ENCODE data around the gene CENPP.

The CENPP gene

DNA sequence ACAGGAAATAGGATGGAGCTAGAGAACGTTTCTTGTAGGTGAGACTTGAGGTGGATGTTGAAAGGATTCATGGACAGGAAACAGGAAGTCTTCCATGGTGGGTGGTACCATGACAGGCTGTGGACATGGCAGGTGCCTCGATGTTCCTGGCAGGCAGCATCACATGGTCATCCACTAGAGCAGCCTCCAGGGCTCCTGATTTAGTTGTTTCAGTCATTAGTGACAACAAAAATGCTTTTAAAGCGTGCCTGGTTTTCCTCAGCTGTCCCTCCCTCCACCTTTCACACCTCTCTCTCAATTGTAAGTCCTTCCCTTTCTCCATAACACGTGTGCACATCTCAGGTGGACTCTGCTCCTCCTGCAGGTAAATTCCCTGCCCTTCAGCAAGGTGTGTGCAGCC lies 181.7 kb downstream of the CENPP start:
- Mint-ChIP-seq H3K36me3 (ENCODE audit: insufficient read depth) (no peaks in the 10 kb centered on the region), H3K9me3 (no peaks in the 10 kb centered on the region), H3K27me3 (no peaks in the 10 kb centered on the region), H3K27ac (no peak overlapping the region), H3K4me1 (ENCODE audit: low read depth in 2 of 2) (no peaks in the 10 kb centered on the region), H3K4me3 (no peak overlapping the region)
- ATAC-seq (replicated peaks) (no peak), DNase-seq (no peak)

- Mint-ChIP-seq H3K4me1 (ENCODE audit: low read depth in 2 of 2) (no peaks in the 10 kb centered on the region), H3K27ac (no peak overlapping the region)
Measured at GRCh38 chr9:92508018-92508820, 182.5 kb downstream of the CENPP start.

DNA sequence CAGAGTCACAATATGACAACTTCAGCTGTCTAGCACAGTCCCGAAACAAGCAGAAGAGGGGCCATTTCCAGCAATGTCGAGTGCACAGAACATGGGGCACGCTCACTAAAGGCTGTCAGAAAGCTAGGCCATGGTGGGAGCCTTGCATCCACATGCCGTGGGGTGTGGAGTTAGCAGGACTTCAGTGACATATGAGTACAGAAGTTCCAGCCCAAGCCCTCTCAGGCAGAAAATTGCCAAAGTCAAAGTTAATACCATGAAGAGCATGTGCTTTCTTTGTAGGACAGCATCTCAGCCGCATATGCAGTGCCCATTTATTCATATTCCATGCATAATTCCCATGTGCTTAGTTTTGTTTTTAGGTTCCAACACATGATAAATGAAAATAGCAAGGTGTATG lies 183.3 kb downstream of the CENPP start:
- Mint-ChIP-seq H3K27me3 (no peaks in the 10 kb centered on the region), H3K4me1 (ENCODE audit: low read depth in 2 of 2) (no peaks in the 10 kb centered on the region), H3K36me3 (ENCODE audit: insufficient read depth) (no peaks in the 10 kb centered on the region), H3K4me3 (no peak overlapping the region), H3K9me3 (no peaks in the 10 kb centered on the region), H3K27ac (no peak overlapping the region)
- no peak for ATAC-seq (replicated peaks)
- no peak for DNase-seq

More at GRCh38 chr9:92508018-92508820, 182.5 kb downstream of the CENPP start:
- ATAC-seq (replicated peaks), result no peak
- Mint-ChIP-seq H3K36me3 (ENCODE audit: insufficient read depth) (no peaks in the 10 kb centered on the region), H3K4me3 (no peak overlapping the region), H3K27me3 (no peaks in the 10 kb centered on the region), H3K9me3 (no peaks in the 10 kb centered on the region)
- no peak for DNase-seq

- Mint-ChIP-seq H3K4me1 (ENCODE audit: low read depth in 2 of 2) (no peaks in the 10 kb centered on the region), H3K36me3 (ENCODE audit: insufficient read depth) (no peaks in the 10 kb centered on the region), H3K4me3 (no peak overlapping the region), H3K9me3 (no peaks in the 10 kb centered on the region), H3K27ac (no peak overlapping the region), H3K27me3 (no peaks in the 10 kb centered on the region)
- no peak for DNase-seq
- no peak for ATAC-seq (replicated peaks)
Measured at GRCh38 chr9:92510747-92511146, 185.0 kb downstream of the CENPP start.

DNA sequence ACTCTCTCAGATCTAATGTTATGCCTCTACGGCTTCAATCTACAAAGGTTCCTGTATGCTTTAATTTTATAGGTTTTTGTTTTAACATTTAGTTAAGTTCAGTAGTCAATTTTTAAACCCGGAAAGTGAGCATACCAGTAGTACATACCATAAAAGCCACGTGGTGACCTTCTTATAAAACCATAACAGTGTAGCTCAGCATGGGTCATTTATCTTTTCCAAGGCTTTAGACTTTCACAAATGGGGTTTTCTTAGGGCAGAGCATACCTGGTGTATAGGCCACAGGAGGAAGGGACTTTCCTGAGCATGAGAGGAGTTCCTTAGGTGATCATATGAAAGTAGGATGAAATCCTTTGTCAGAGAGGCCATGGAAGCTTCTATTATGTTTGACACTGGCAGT lies 186.9 kb downstream of the CENPP start:
- Mint-ChIP-seq H3K4me1 (ENCODE audit: low read depth in 2 of 2) (no peaks in the 10 kb centered on the region), H3K27ac (no peak overlapping the region), H3K4me3 (no peak overlapping the region), H3K36me3 (ENCODE audit: insufficient read depth) (no peaks in the 10 kb centered on the region), H3K27me3 (no peaks in the 10 kb centered on the region), H3K9me3 (no peaks in the 10 kb centered on the region)
- ATAC-seq (replicated peaks), result no peak
- DNase-seq, result no peak

- ATAC-seq (replicated peaks), result no peak
- no peaks in the 10 kb centered on the region for H3K36me3 Mint-ChIP-seq (ENCODE audit: insufficient read depth)
- H3K27ac Mint-ChIP-seq, result no peak overlapping the region
- no peaks in the 10 kb centered on the region for H3K27me3 Mint-ChIP-seq
- no peak for DNase-seq
- H3K4me3 Mint-ChIP-seq, result no peak overlapping the region
- H3K9me3 Mint-ChIP-seq, result no peaks in the 10 kb centered on the region
- no peaks in the 10 kb centered on the region for H3K4me1 Mint-ChIP-seq (ENCODE audit: low read depth in 2 of 2)
Measured at GRCh38 chr9:92513349-92513748, 187.6 kb downstream of the CENPP start.

GRCh38 chr9:92514635-92515034 lies 188.9 kb downstream of the CENPP start:
- no peak overlapping the region for H3K4me3 Mint-ChIP-seq
- no peaks in the 10 kb centered on the region for H3K27me3 Mint-ChIP-seq
- H3K4me1 Mint-ChIP-seq (ENCODE audit: low read depth in 2 of 2), result no peaks in the 10 kb centered on the region
- H3K9me3 Mint-ChIP-seq, result no peaks in the 10 kb centered on the region
- H3K36me3 Mint-ChIP-seq (ENCODE audit: insufficient read depth), result no peaks in the 10 kb centered on the region
- ATAC-seq (replicated peaks) (no peak), DNase-seq (no peak)
- no peak overlapping the region for H3K27ac Mint-ChIP-seq

- Mint-ChIP-seq H3K27ac (no peak overlapping the region), H3K4me1 (ENCODE audit: low read depth in 2 of 2) (no peaks in the 10 kb centered on the region), H3K36me3 (ENCODE audit: insufficient read depth) (no peaks in the 10 kb centered on the region), H3K4me3 (no peak overlapping the region), H3K27me3 (no peaks in the 10 kb centered on the region), H3K9me3 (no peaks in the 10 kb centered on the region)
- ATAC-seq (replicated peaks), result no peak
- no peak for DNase-seq
Measured at GRCh38 chr9:92516521-92516920, 190.8 kb downstream of the CENPP start.

DNA sequence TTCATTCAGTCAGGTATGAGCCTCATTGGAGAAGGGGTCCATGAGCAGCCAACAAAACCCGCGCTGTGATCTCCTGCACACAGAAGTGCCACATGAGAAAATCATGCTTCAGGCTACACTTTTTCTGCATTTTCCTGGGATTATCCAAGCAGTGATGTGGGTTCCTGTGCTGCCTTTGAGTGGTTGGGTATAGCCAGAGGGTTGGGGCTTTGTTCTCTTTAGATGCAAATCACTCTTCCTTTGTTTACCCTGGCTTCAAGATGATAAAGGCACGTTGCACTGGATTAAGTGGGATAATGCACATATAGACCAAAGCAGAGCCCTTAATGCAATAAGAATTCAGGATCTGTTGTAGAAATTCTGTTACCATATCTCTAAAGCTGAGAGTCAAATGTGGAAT lies 191.3 kb downstream of the CENPP start:
- H3K4me1 Mint-ChIP-seq (ENCODE audit: low read depth in 2 of 2), result no peaks in the 10 kb centered on the region
- H3K4me3 Mint-ChIP-seq, result no peak overlapping the region
- no peak for DNase-seq
- no peaks in the 10 kb centered on the region for H3K36me3 Mint-ChIP-seq (ENCODE audit: insufficient read depth)
- no peaks in the 10 kb centered on the region for H3K9me3 Mint-ChIP-seq
- ATAC-seq (replicated peaks), result no peak
- H3K27me3 Mint-ChIP-seq, result no peaks in the 10 kb centered on the region
- no peak overlapping the region for H3K27ac Mint-ChIP-seq

DNA sequence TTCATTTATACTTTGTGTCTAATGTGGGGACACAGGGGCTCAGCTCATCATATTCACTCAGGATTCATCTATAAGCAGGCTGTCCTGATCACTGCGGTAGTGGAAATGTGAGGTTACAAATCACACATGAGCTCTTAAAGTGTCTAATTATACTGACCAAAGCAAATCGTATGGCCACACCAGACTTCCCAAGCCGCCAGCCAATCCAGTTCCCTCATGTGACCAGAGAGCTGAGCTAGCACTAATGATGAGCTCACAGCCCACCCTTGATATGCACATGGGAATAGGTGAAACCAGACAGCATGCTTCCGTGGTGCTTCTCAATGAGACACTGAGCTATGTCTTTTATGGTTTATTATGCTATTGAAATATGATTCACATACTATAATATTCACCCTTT lies 192.4 kb downstream of the CENPP start:
- Mint-ChIP-seq H3K27ac (no peak overlapping the region), H3K36me3 (ENCODE audit: insufficient read depth) (no peaks in the 10 kb centered on the region), H3K9me3 (no peaks in the 10 kb centered on the region), H3K4me3 (no peak overlapping the region), H3K27me3 (no peaks in the 10 kb centered on the region), H3K4me1 (ENCODE audit: low read depth in 2 of 2) (no peaks in the 10 kb centered on the region)
- ATAC-seq (replicated peaks) (no peak), DNase-seq (no peak)

GRCh38 chr9:92520837-92521236 lies 195.1 kb downstream of the CENPP start:
- no peaks in the 10 kb centered on the region for H3K4me1 Mint-ChIP-seq (ENCODE audit: low read depth in 2 of 2)

DNA sequence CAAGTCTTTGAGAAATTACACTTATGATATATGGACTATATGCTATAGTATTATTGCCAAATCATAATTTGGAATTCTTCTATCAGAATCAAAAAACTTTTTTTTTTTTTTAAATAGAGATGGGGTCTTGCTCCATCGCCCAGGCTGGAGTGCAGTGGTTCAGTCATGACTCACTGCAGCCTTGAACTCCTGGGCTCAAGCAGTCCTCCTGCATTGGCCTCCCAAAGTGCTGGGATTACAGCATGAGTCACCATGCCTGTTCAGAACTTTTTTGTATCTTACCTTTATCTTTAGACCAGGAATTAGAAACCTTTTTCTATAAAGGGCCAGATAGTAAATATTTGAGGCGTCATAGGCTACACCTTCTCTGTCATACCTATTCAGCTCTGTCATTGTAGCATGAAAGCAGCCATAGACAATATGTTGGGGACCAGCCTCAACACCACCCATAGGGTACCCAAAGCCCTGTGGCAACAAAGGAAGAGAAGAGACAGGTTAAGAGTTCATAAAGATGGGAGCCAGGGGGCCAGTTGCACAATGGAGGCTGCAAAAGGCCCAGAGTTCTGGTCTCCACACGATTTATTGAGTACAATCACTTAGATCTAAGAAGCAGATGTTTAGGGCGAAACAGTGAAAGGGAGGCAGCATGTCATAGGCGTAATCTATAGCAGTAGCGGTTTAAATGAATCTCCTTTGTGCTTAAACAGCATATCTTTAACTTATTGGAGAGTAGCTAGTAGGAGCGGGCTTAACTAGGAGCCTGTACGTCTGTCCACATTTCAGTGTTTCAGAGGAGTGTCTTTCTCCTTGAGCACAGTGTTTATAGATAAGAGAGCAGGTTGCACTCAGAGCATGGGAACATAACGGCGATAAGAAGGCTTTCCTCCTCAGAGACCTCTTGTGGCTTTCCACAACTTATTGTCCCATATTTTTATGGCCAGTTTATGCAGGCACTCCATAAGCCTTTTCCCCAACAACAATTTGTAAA lies 197.5 kb downstream of the CENPP start:
- Mint-ChIP-seq H3K9me3 (no peaks in the 10 kb centered on the region), H3K4me1 (ENCODE audit: low read depth in 2 of 2) (no peaks in the 10 kb centered on the region), H3K4me3 (no peak overlapping the region), H3K36me3 (ENCODE audit: insufficient read depth) (no peaks in the 10 kb centered on the region), H3K27ac (no peak overlapping the region), H3K27me3 (no peaks in the 10 kb centered on the region)
- ATAC-seq (replicated peaks) (no peak), DNase-seq (no peak)

More at GRCh38 chr9:92520837-92521236, 195.1 kb downstream of the CENPP start:
- Mint-ChIP-seq H3K27ac (no peak overlapping the region), H3K9me3 (no peaks in the 10 kb centered on the region), H3K27me3 (no peaks in the 10 kb centered on the region), H3K36me3 (ENCODE audit: insufficient read depth) (no peaks in the 10 kb centered on the region), H3K4me3 (no peak overlapping the region)
- ATAC-seq (replicated peaks), result no peak
- no peak for DNase-seq

- Mint-ChIP-seq H3K27ac (no peak overlapping the region), H3K4me3 (no peak overlapping the region), H3K27me3 (no peaks in the 10 kb centered on the region), H3K4me1 (ENCODE audit: low read depth in 2 of 2) (no peaks in the 10 kb centered on the region), H3K36me3 (ENCODE audit: insufficient read depth) (no peaks in the 10 kb centered on the region), H3K9me3 (no peaks in the 10 kb centered on the region)
- DNase-seq, result no peak
- ATAC-seq (replicated peaks), result no peak
Measured at GRCh38 chr9:92524881-92525280, 199.1 kb downstream of the CENPP start.

DNA sequence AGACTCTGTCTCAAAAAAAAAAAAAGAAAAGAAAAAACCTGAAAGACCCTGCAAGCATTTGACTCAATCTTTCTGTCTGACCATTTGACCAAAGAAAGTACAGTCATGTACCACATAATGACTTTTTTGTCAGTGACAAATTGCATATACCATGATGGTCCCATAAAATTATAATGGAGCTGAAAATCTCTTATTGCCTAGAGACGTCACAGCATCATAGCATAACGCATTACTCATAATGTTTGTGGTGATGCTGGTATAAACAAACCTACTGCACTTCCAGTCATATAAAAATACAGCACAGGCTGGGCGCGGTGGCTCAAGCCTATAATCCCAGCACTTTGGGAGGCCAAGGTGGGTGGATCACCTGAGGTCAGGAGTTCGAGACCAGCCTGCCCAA lies 199.6 kb downstream of the CENPP start:
- Mint-ChIP-seq H3K9me3 (no peaks in the 10 kb centered on the region), H3K4me1 (ENCODE audit: low read depth in 2 of 2) (no peaks in the 10 kb centered on the region), H3K4me3 (no peak overlapping the region), H3K27me3 (no peaks in the 10 kb centered on the region), H3K36me3 (ENCODE audit: insufficient read depth) (no peaks in the 10 kb centered on the region), H3K27ac (no peak overlapping the region)
- no peak for DNase-seq
- ATAC-seq (replicated peaks), result no peak
